PFSK-1 (cell line): ENCODE measurements around the gene ARPC1B.

Experiments
- FOXP2 ChIP-seq: optimal IDR thresholded peaks from 2 replicates; pipeline ENCODE3; 2011; ENCODE audit warnings: borderline replicate concordance, control low read depth, inconsistent platforms; ENCODE audit not compliant: insufficient read depth; ENCODE audit errors: extremely low read length, extremely low read depth
- POLR2AphosphoS5 ChIP-seq: IDR thresholded peaks from 2 replicates; pipeline ENCODE4 v1.6.1; 2012; ENCODE audit warnings: low read depth, mild to moderate bottlenecking, control low read depth, low read length, moderate library complexity
- SIN3A ChIP-seq: IDR thresholded peaks from 2 replicates; pipeline ENCODE4 v1.6.1; 2012; ENCODE audit warnings: mild to moderate bottlenecking, low read length, moderate library complexity, borderline replicate concordance; ENCODE audit not compliant: insufficient read depth
- TAF1 ChIP-seq: IDR thresholded peaks from 2 replicates; pipeline ENCODE4 v1.6.1; 2012; ENCODE audit warnings: low read length, control low read depth, borderline replicate concordance; ENCODE audit not compliant: insufficient read depth
- TF ChIP-seq, protein P1 (sequence below), 2 experiments: IDR thresholded peaks; 2 replicates each; pipeline versions ENCODE4 v1.6.1 to v1.8.0; 2011 to 2012; ENCODE audit warnings: low read depth in 2 of 2, low read length in 2 of 2, control low read depth in 1 of 2, inconsistent platforms in 1 of 2, mild to moderate bottlenecking in 1 of 2, moderate library complexity in 1 of 2; ENCODE audit not compliant: insufficient read depth in 1 of 2

ARPC1B gene

GRCh38 chr7:99393355-99394187 is 19.0 kb downstream of the ARPC1B start:
- 0 out of 2 replicates have a peak, but pooled peaks have one; percentile 7 for TF ChIP-seq SIN3A
- no peak for TF ChIP-seq POLR2AphosphoS5

DNA sequence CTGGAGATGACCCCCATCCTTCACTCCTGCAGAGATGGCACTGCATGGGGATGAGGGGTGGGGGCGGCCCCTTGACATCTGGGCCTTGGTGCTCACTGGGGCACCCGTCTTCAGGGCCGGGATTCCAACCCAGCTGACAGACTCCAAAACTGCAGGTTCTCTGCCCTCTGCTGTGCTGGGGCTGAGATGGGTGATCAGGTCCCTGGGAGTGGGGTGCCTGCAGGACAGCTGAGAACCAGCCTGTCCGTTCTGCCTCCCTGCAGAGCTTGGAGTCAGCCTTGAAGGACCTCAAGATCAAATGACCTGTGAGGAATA is 19.6 kb downstream of the ARPC1B start:
- TF ChIP-seq FOXP2: no peak
- no peak for TF ChIP-seq SIN3A
- TF ChIP-seq TAF1: no peak
- no peak; the same call in 1 of the 2 replicates for TF ChIP-seq POLR2AphosphoS5
- TF ChIP-seq, protein P1, sequence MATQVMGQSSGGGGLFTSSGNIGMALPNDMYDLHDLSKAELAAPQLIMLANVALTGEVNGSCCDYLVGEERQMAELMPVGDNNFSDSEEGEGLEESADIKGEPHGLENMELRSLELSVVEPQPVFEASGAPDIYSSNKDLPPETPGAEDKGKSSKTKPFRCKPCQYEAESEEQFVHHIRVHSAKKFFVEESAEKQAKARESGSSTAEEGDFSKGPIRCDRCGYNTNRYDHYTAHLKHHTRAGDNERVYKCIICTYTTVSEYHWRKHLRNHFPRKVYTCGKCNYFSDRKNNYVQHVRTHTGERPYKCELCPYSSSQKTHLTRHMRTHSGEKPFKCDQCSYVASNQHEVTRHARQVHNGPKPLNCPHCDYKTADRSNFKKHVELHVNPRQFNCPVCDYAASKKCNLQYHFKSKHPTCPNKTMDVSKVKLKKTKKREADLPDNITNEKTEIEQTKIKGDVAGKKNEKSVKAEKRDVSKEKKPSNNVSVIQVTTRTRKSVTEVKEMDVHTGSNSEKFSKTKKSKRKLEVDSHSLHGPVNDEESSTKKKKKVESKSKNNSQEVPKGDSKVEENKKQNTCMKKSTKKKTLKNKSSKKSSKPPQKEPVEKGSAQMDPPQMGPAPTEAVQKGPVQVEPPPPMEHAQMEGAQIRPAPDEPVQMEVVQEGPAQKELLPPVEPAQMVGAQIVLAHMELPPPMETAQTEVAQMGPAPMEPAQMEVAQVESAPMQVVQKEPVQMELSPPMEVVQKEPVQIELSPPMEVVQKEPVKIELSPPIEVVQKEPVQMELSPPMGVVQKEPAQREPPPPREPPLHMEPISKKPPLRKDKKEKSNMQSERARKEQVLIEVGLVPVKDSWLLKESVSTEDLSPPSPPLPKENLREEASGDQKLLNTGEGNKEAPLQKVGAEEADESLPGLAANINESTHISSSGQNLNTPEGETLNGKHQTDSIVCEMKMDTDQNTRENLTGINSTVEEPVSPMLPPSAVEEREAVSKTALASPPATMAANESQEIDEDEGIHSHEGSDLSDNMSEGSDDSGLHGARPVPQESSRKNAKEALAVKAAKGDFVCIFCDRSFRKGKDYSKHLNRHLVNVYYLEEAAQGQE (IDR thresholded peaks at IDR 0.05; ENCODE audit: insufficient read depth in 1 of 2, low read depth in 2 of 2, low read length in 2 of 2): no peak

DNA sequence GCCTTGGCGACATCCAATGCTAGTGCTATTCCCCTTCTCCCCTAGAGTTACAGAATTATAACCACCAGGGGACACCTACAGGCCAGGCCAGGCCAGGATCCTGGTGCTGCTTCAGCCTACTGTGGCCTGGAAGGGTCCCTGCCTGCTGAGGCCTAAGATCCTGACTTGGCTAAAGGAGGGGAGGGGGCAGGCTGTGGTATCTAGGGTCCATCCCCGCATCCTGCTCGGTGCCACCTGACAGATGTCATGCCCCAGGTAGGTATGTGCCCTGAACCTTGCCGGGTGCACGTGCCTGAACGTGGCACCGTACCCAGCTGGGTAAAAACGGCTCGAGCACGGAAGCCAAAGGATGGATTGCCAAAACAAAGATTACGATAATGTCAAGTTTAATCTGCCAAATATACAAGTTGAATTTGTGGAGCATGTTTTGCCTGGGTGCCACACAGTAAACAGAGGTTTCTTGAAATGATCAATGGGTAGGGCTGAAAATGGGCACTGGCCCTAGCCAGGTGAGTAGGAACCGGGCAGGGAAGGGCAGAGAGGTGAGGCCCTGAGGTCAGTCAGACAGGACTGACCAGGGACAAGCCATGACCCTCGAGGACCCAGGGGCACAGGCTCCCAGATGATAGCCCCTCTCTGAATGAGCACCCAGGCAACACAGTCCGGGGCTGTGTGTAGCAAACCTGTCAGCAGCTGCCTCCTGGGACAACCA is 21.2 kb downstream of the ARPC1B start:
- no peak for TF ChIP-seq SIN3A
- no peak for TF ChIP-seq POLR2AphosphoS5
- TF ChIP-seq TAF1: no peak
- TF ChIP-seq, protein P1 (IDR thresholded peaks at IDR 0.05; ENCODE audit: insufficient read depth in 1 of 2, low read depth in 2 of 2, low read length in 2 of 2): no peak
- no peak for TF ChIP-seq FOXP2

- TF ChIP-seq TAF1 (no peak), POLR2AphosphoS5 (peak; percentile 51), FOXP2 (no peak), SIN3A (no peak)
- TF ChIP-seq, protein P1 (IDR thresholded peaks at IDR 0.05; ENCODE audit: insufficient read depth in 1 of 2, low read depth in 2 of 2, low read length in 2 of 2): no peak
Measured at GRCh38 chr7:99396418-99397296, 22.1 kb downstream of the ARPC1B start.

GRCh38 chr7:99397297-99397983 is 22.9 kb downstream of the ARPC1B start:
- TF ChIP-seq POLR2AphosphoS5: 0 out of 2 replicates have a peak, but pooled peaks have one; percentile 16
- no peak for TF ChIP-seq SIN3A
- TF ChIP-seq, protein P1 (IDR thresholded peaks at IDR 0.05; ENCODE audit: insufficient read depth in 1 of 2, low read depth in 2 of 2, low read length in 2 of 2): no peak
